GM06990 (cell line): Measurements from ENCODE around the gene POPDC2.

Source experiments
- DNase-seq: peaks from one replicate; pipeline ENCODE4 v3.0.0-alpha.2; 2011; ENCODE audit not compliant: insufficient read length; ENCODE audit errors: extremely low read depth
- H3K27me3 ChIP-seq: replicated peaks from 2 replicates; pipeline ENCODE4 v1.6.0; 2011; ENCODE audit warnings: low read length; ENCODE audit not compliant: control insufficient read depth, insufficient read depth
- H3K36me3 ChIP-seq: 2 replicates; pipeline ENCODE4 v1.5.1; 2011; ENCODE audit warnings: low read length; ENCODE audit not compliant: control insufficient read depth, insufficient read depth
- H3K4me3 ChIP-seq: replicated peaks from 2 replicates; pipeline ENCODE4 v1.5.1; 2011; ENCODE audit warnings: low read depth, mild to moderate bottlenecking, control low read depth, low read length
- CTCF ChIP-seq: IDR thresholded peaks from 2 replicates; pipeline ENCODE4 v1.5.1; 2011; ENCODE audit warnings: low read length, control low read depth, mild to moderate bottlenecking, inconsistent platforms; ENCODE audit not compliant: insufficient read depth, poor library complexity, severe bottlenecking

The POPDC2 gene

GRCh38 chr3:119636249-119636648 is 24.1 kb downstream of the POPDC2 start:
- Histone ChIP-seq H3K36me3 (no peaks in the 10 kb centered on the region), H3K4me3 (no peak overlapping the region), H3K27me3 (no peaks in the 10 kb centered on the region)
- TF ChIP-seq CTCF: no peak
- no peak for DNase-seq

DNA sequence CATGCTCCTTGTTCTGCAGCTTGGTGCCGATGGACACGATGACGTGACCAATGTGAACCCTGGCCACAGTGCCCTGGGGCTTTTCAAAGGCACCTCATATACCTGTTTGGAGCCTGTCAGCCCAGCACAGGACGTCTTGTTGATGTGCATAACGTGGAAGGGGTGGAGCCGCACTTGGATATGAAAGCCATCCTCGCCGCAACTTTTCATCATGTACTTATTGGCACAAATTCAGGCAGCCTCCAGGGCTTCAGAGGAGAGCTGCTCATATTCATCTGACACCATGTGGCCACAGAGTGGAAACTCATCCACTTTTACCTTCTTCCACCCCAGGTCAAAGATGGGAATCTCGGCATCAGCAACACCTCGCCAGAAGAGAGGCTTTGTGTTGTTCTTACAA is 24.7 kb downstream of the POPDC2 start:
- no peak for DNase-seq
- no peak for TF ChIP-seq CTCF
- Histone ChIP-seq H3K4me3 (no peak overlapping the region), H3K36me3 (no peaks in the 10 kb centered on the region), H3K27me3 (no peaks in the 10 kb centered on the region)

DNA sequence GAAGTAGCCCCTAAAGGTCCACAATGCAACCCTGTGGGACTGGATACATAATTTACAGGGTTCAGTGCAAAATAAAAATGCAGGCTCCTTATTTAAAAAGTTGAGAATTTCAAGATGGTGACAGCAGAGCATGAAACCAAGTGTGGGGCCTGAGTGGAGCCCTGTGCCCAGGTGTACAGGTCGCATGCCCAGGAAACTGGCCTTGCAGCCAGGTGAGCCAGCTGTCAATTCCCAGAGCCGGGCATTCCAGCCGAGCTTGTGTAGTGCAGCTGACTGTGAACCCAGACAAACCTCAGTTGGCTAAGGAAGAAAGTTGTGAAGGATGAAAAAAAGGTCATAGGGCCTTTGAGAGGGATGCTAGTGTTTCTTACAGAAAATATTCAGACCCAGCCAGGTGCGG is 27.6 kb downstream of the POPDC2 start:
- Histone ChIP-seq H3K36me3 (no peaks in the 10 kb centered on the region), H3K4me3 (no peak overlapping the region), H3K27me3 (no peaks in the 10 kb centered on the region)
- TF ChIP-seq CTCF: no peak
- DNase-seq: no peak

DNA sequence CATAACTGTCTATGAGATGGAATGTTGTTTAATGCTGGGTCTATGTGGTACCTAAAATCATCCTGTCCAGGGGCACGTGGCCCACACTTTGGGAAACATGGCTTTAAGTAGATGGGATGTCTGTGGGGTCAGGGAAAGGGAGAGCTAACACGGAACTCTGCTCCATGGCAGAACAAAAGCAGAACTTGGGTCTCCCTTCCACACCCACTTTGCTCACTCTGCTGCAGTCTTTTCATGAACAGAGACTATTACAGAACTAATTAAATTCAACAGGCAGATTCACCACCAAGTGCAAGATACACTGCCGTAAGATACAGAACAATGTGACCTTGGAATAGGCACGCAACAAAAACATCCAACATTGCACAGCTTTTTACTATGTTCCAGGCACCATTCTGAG is 28.2 kb downstream of the POPDC2 start:
- Histone ChIP-seq H3K36me3 (no peaks in the 10 kb centered on the region), H3K27me3 (no peaks in the 10 kb centered on the region), H3K4me3 (no peak overlapping the region)
- DNase-seq: no peak
- TF ChIP-seq CTCF: no peak

- Histone ChIP-seq H3K36me3 (no peaks in the 10 kb centered on the region), H3K4me3 (no peak overlapping the region), H3K27me3 (no peaks in the 10 kb centered on the region)
- no peak for TF ChIP-seq CTCF
- DNase-seq: no peak
Observed at GRCh38 chr3:119631516-119631915, 28.9 kb downstream of the POPDC2 start.

DNA sequence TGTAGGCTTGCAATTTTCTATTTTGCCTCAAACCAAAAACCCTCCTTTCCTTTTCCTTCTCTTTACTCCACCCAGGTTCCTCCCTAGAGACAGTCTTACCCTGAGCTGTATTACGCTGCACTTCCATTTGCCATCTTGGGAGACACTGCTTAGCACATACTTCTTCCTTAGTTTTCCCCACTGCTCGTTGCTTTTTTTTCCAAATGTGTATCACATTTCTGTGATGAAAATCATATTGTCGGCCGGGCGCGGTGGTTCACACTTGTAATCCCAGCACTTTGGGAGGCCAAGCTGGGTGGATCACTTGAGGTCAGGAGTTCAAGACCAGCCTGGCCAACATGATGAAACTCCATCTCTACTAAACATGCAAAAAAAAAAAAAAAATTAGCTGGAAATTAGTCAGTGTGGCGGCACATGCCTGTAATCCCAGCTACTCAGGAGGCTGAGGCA is 29.5 kb downstream of the POPDC2 start:
- Histone ChIP-seq H3K27me3 (no peaks in the 10 kb centered on the region), H3K4me3 (no peak overlapping the region), H3K36me3 (no peaks in the 10 kb centered on the region)
- no peak for TF ChIP-seq CTCF
- DNase-seq: no peak
